Hepatocyte (in vitro differentiated cells): ENCODE measurements around the gene COL20A1. TPM values are rescaled to one million over a fixed set of nuclear protein-coding genes. Genes with fewer than 3 reads are reported as not detected.
A peak's percentile ranks its signal among the peaks of the same experiment; 100 is the strongest.

Source experiments
- DNase-seq: peaks from one replicate; pipeline ENCODE4 v3.0.0-alpha.2; 2016; ENCODE audit warnings: low spot score
- H2AFZ ChIP-seq: fragments of 200-600 bp; sonication (generic); 2 replicates; pipeline ENCODE4 v1.6.0; 2016; ENCODE audit warnings: antibody characterized with exemption, mild to moderate bottlenecking
- H3K27ac ChIP-seq: fragments of 200-600 bp; sonication (generic); 2 replicates; pipeline ENCODE4 v1.5.1; 2016; ENCODE audit warnings: mild to moderate bottlenecking
- H3K27me3 ChIP-seq: fragments of 200-600 bp; sonication (generic); 2 replicates; pipeline ENCODE4 v1.6.1; 2016
- H3K36me3 ChIP-seq: fragments of 200-600 bp; sonication (generic); replicated peaks from 2 replicates; pipeline ENCODE4 v1.5.1; 2016; ENCODE audit warnings: low read depth; ENCODE audit not compliant: insufficient read depth
- H3K4me1 ChIP-seq: fragments of 200-600 bp; sonication (generic); 2 replicates; pipeline ENCODE4 v1.5.1; 2016; ENCODE audit warnings: mild to moderate bottlenecking, moderate library complexity; ENCODE audit not compliant: insufficient read depth
- H3K4me2 ChIP-seq: fragments of 200-600 bp; sonication (generic); 2 replicates; pipeline ENCODE4 v1.6.0; 2016
- H3K4me3 ChIP-seq: fragments of 200-600 bp; sonication (generic); 2 replicates; pipeline ENCODE4 v1.5.1; 2016; ENCODE audit warnings: mild to moderate bottlenecking
- H3K79me2 ChIP-seq: fragments of 200-600 bp; sonication (generic); 2 replicates; pipeline ENCODE4 v1.6.0; 2017; ENCODE audit warnings: mild to moderate bottlenecking
- H3K9me2 ChIP-seq: fragments of 200-600 bp; sonication (generic); replicated peaks from 2 replicates; pipeline ENCODE4 v1.6.0; 2017; ENCODE audit warnings: mild to moderate bottlenecking; ENCODE audit not compliant: insufficient read depth
- H3K9me3 ChIP-seq: fragments of 200-600 bp; sonication (generic); 2 replicates; pipeline ENCODE4 v1.5.1; 2016; ENCODE audit warnings: low read depth, mild to moderate bottlenecking
- H4K20me1 ChIP-seq: fragments of 200-600 bp; sonication (generic); 2 replicates; pipeline ENCODE4 v1.6.0; 2016; ENCODE audit warnings: mild to moderate bottlenecking; ENCODE audit not compliant: insufficient read depth, poor library complexity, severe bottlenecking
- CTCF ChIP-seq: fragments of 200-600 bp; sonication (generic); IDR thresholded peaks from 2 replicates; pipeline ENCODE4 v1.5.1; 2016; ENCODE audit warnings: antibody characterized with exemption, mild to moderate bottlenecking; ENCODE audit not compliant: poor library complexity
- EZH2 ChIP-seq: fragments of 200-600 bp; sonication (generic); IDR thresholded peaks from 2 replicates; pipeline ENCODE4 v1.6.1; 2016; ENCODE audit warnings: antibody characterized with exemption, mild to moderate bottlenecking, borderline replicate concordance
- EZH2phosphoT487 ChIP-seq: fragments of 200-600 bp; sonication (generic); IDR thresholded peaks from one replicate; pipeline ENCODE4 v1.6.1; 2018; ENCODE audit warnings: antibody characterized with exemption, mild to moderate bottlenecking, low read depth, moderate library complexity; ENCODE audit not compliant: unreplicated experiment, severe bottlenecking
- WGBS: methylation state at CpG from one replicate; pipeline ENCODE4 v1.1.6; 2016; ENCODE audit warnings: low lambda C conversion rate; ENCODE audit errors: missing lambda C conversion rate; 5-methylcytosine and 5-hydroxymethylcytosine counted together
- polyA plus RNA-seq: library from polyadenylated mRNA; unstranded; fragments of >200 nt; fragmentation: Nextera tagmentation; extraction: Ambion mirVana; gene quantifications from 2 replicates; pipeline ENCODE4 v1.2.1, GENCODE V29; 2016
- total RNA-seq: library from RNA; depleted of rRNA; stranded (reverse); fragments of >200 nt; gene quantifications from 2 replicates; pipeline ENCODE4 v1.2.3, GENCODE V29; 2014

The COL20A1 gene
- total and polyA plus RNA-seq, 2 experiments from 2014 or later = not detected

- no peaks in the 10 kb centered on the region for H3K9me3 ChIP-seq
- TF ChIP-seq CTCF (peak; percentile 65), EZH2phosphoT487 (no peak), EZH2 (no peak)
- no peaks in the 10 kb centered on the region for H3K36me3 ChIP-seq
- peaks cover 5% of the 10 kb centered on the region for H3K27me3 ChIP-seq
- DNase-seq = peak; percentile 73
- no peak overlapping the region for H3K4me2 ChIP-seq
- peaks cover 3% of the 10 kb centered on the region for H3K4me1 ChIP-seq
- no peak overlapping the region for H3K27ac ChIP-seq
- no peaks in the 10 kb centered on the region for H3K79me2 ChIP-seq
- 47% methylated on average over 23 of the region's 26 CpGs for WGBS
- no peak overlapping the region for H3K4me3 ChIP-seq
- H4K20me1 ChIP-seq = no peaks in the 10 kb centered on the region
- H3K9me2 ChIP-seq = no peaks in the 10 kb centered on the region
- H2AFZ ChIP-seq = no peak overlapping the region
Observed at GRCh38 chr20:63290677-63291472, 2.1 kb upstream of the COL20A1 start.

GRCh38 chr20:63291811-63292210, 1.2 kb upstream of the COL20A1 start:
- Histone ChIP-seq H3K9me2 (no peaks in the 10 kb centered on the region), H3K27me3 (peaks cover 10% of the 10 kb centered on the region), H3K9me3 (no peaks in the 10 kb centered on the region), H3K4me1 (peaks cover 3% of the 10 kb centered on the region), H4K20me1 (no peaks in the 10 kb centered on the region), H2AFZ (no peak overlapping the region), H3K36me3 (no peaks in the 10 kb centered on the region), H3K27ac (no peak overlapping the region), H3K79me2 (no peaks in the 10 kb centered on the region), H3K4me3 (no peak overlapping the region), H3K4me2 (no peak overlapping the region)
- 89% methylated on average over 8 of the region's 10 CpGs for WGBS
- DNase-seq = no peak
- TF ChIP-seq EZH2phosphoT487 (no peak), CTCF (no peak), EZH2 (no peak)

- no peak overlapping the region for H3K4me3 ChIP-seq
- H3K4me1 ChIP-seq = peaks cover 3% of the 10 kb centered on the region
- peaks cover 10% of the 10 kb centered on the region for H3K27me3 ChIP-seq
- 85% methylated on average over 16 of the region's 16 CpGs for WGBS
- no peak for DNase-seq
- H4K20me1 ChIP-seq = no peaks in the 10 kb centered on the region
- no peaks in the 10 kb centered on the region for H3K79me2 ChIP-seq
- no peak overlapping the region for H2AFZ ChIP-seq
- no peaks in the 10 kb centered on the region for H3K9me3 ChIP-seq
- H3K27ac ChIP-seq = no peak overlapping the region
- H3K4me2 ChIP-seq = no peak overlapping the region
- H3K9me2 ChIP-seq = no peaks in the 10 kb centered on the region
- no peak for TF ChIP-seq EZH2
- no peak for TF ChIP-seq EZH2phosphoT487
- no peak for TF ChIP-seq CTCF
- no peaks in the 10 kb centered on the region for H3K36me3 ChIP-seq
Observed at GRCh38 chr20:63292292-63292701, 689 bp upstream of the COL20A1 start.
